HG03064 (cell line): ENCODE measurements around the gene LHX8.

Source experiments
- ATAC-seq: cut with Tn5 transposase; IDR thresholded peaks from one replicate; pipeline ENCODE4 v1.9.1; 2021; ENCODE audit warnings: low read depth; ENCODE audit not compliant: unreplicated experiment

LHX8 gene

GRCh38 chr1:75198761-75199160, 64.6 kb downstream of the LHX8 start:
- ATAC-seq: no peak

GRCh38 chr1:75202751-75203150, 68.6 kb downstream of the LHX8 start:
- ATAC-seq: no peak

DNA sequence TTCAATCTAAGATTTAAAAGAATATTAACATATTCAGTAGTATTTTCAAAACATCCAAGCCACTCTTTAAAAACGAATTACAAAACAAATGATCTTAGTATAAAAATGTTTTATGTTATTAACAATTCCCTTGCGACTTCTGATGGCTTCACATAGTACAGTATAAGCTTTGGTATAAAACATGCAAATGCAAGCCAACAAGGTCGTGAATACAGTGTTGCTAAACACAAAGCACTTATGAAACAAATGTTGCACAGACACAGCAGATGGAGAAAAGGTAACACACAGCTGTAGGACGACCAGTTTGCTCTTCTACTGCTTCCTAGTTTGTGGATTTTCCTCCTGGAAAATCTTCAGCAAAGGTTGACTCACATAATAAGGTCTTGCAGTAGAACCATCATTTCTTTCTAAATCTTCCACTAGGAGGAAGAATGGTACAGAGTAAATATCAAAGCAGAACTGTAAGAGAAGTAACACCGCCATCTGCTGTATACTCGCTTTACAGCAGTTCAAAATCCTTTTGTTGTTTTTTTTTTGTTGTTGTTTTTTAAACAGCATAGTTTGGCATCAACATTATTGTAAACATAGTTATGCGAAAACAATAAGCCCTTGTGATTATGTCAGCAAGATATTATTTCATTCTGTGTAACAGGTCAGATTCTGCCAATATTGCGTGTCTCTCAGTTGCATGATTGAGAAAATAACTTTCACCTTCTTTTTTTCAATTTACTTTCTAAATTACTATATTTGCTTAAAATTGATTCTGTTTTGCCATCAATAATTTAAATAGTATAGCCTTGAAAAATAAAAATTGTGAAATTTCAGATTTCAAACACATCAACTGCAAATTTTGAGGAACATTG, 69.5 kb downstream of the LHX8 start:
- ATAC-seq: no peak

DNA sequence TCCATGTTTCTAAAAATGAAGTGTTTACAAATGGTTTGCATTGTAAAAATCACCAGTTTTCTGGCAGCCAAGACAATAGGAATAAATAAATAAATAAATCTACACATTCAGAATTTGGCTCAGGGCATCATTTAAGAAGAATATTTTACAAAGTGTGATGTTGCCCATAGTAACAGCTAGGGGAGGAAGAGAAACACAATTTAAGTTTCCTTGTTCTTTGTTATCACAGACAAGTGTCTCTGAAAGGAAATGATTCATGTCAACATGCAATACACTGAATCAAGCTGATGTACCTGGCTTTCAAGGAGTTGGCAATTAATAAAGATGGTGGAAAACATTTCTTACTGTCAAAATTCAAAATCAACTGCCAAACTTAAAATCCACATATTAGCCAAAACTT, 74.7 kb downstream of the LHX8 start:
- no peak for ATAC-seq
